ENCODE results near the gene TSC22D3.

The TSC22D3 gene

DNA sequence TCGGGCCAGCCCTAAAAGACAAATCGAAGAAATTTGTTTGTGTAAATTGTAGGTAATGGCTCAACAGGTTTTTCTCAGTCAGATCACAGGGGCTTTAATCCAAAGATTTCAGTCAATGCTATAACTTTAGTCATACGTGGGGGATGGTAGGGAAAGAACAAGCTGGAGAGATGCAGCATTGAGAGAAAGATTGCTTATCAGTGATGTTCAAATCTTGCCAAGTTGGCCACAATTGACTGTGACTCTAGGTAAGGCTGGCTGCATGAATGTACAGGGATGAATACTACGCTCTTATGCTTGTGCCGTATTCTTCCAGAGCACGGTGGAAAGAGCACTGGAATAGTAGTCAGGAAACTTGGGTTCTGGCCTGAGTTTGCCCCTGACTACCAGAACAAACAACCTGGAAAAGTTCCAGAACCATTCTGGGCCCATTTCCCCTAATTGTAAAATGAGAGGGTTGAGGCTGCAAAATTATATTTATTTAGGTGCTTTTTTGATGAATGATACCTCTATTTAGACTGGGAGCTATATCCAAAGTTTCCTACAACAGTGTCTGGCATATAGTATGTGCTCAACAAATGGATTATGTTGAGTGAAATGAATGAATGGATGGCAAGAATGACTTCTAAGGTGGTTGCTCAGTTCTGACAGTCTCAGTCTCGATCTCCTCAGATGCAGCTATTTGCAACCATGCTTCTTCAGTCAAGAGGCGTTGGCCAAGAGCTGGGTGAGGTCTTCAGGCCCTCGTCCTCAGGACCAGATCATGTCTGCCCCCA is 44.4 kb downstream of the TSC22D3 start:
- no peak for DNase-seq (ENCODE audit: low read depth in 2 of 2, low spot score in 1 of 2)

GRCh38 chrX:107730298-107730655 is 45.3 kb downstream of the TSC22D3 start:
- DNase-seq (ENCODE audit: low read depth in 2 of 2, low spot score in 1 of 2), result no peak

DNA sequence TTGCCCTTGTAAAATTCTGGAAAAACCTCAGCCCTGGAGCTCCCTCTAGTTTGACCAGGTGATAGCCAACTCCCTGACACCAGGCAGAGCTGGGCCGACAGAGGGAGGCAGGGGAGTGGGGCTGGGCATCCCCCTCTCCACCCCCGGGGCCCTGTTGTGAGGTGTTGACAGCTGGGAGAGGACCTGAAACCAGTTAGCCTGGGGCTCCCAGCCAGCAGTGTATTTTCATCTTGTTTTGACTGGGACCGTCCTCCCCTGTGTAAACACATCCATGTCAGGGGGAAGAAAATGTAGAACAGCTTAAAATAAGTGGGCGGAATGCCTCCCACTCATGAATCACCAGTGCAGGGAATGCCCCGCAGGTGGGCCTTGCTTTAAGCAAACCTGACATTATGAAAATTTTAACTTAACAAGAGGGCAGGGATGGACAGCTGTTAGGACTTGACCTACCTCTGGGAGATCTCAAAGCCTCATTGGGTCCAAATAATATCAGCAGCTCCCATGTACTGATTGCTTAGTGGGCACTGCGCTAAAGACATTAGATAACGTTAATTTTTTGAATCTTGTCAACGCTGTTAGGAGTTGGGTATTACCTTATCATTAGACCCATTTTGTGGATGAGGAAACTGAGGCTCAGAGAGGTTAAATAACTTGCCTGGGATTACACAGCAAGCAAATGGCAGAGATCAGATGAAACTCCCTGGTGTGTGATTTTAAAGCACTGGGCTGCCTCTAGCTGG is 45.9 kb downstream of the TSC22D3 start:
- DNase-seq (ENCODE audit: low read depth in 2 of 2, low spot score in 1 of 2), result no peak

DNA sequence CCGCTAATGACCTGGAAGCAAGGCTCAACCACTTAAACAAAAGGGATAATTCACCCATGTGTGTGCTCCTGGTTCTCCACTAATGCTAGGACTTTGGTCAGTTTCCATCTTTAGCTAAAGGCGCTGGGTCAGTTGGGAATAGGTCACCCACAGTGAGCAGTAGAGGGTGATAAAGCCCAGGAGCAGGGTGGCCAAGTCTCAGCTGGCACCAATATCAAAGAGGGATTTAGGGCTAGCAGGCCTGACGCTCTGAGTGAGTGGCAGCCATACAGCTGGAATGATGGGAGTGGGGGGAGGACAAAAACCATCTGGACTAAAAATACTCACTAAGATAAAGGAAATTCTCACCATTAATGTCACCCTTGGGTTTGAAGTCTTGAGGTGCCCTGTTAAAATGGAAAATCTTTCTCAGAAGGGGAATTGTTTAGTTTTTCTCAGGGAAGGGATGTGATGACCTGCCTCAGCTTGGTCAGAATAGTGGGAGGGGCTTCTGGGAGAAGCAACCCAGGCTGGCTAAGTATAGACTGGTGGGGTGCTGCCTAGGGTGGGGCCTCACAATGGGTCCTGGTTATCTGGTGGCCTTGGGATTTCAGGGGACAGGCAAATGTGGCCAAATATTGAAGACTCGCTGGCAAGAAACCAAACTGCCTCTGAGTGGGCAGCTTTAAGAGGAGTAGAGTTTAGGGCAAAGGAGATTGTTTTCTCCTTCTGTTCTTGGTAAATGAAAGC is 47.1 kb downstream of the TSC22D3 start:
- no peak for DNase-seq (ENCODE audit: low read depth in 2 of 2, low spot score in 1 of 2)

- no peak for DNase-seq (ENCODE audit: low read depth in 2 of 2, low spot score in 1 of 2)
Measured at GRCh38 chrX:107726816-107727534, 48.6 kb downstream of the TSC22D3 start.

GRCh38 chrX:107725761-107726555 is 49.6 kb downstream of the TSC22D3 start:
- DNase-seq (ENCODE audit: low read depth in 2 of 2, low spot score in 1 of 2), result no peak

GRCh38 chrX:107724653-107725052 is 50.9 kb downstream of the TSC22D3 start:
- DNase-seq (ENCODE audit: low read depth in 2 of 2, low spot score in 1 of 2), result no peak

DNA sequence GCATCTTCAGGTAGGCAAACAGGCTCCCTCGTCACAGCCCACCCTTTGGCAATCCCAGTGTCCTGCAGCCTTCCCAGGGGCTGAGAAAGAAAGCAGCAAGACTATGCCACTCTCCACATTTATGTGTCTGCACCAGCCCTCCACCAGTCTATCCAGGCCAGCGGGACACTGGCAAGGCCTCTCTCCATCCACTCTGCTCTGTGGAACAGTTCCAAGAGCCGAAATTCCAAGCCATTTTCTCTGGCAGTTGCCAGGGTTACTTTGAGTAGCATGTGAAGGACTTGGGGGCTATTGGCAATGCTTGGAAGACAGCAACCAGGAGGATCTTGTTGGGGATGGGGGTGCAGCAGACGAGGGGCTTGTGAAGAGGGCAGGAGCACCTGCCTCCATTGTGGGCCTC is 52.1 kb downstream of the TSC22D3 start:
- no peak for DNase-seq (ENCODE audit: low read depth in 2 of 2, low spot score in 1 of 2)

- no peak for DNase-seq (ENCODE audit: low read depth in 2 of 2, low spot score in 1 of 2)
Measured at GRCh38 chrX:107721966-107722707, 53.5 kb downstream of the TSC22D3 start.

DNA sequence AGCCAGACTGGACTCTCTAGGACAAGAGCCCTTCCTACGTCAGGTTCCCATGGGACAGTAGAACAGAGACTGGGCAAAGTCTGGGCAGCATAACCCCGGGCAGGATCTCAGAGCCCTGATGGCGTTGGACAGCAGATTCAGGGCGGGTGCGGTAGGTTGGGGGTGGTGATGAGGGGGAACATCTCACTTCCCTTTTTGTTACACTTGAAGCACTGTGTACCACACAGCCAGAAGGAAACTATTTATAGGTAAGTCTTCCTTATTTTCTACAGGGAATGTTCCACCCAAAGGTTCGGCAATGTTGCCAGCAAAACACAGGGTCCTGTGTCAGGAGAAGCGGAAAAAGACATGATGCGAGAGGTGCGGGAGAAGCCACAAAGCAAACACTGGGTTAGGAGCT is 54.3 kb downstream of the TSC22D3 start:
- no peak for DNase-seq (ENCODE audit: low read depth in 2 of 2, low spot score in 1 of 2)

- peak; percentile 35 to 39 for DNase-seq (ENCODE audit: low read depth in 2 of 2, low spot score in 1 of 2)
Measured at GRCh38 chrX:107718156-107718621, 57.4 kb downstream of the TSC22D3 start.

DNA sequence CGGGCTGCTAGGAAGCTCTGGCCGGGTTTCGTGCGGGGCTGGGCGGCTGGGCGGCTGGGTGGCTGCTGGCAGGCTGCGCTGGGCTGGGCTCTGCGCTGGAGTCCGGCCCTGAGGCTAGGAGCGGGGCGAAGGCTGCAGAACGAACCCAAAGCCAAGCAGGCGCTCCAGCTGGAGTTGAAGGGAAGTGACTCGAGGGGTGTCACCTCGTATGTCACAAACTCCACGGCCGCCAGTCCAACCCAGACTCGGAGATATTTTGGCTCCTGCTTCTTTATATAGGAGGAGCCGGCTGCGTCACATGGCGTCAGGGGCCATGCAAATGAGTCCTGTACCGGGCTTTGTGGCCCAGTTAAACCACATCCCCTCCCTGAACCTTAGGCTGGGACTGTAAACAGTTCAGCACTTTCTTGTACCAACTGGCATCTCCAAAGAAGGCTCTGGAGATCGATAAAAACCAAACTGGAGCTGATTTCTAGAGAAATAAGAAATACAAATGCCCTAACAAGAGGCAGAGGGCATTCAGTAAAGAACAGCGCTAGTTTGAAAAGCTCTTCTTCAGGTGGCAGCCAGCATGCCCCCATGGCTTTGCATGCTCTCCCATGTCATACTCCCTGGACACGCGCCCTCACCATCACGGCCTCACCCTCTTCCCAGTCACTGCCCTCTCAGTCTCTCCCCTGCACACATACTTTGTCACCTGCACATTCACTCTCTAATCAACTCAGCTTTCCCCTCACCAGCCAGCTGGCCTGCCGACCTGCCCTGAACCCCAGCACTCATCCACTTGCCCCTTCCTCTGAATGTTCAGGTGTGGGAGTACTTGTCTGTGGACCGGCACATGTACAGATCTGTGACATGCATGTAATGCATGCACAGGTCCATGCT is 58.5 kb downstream of the TSC22D3 start:
- peak; percentile 64 to 78 for DNase-seq (ENCODE audit: low read depth in 2 of 2, low spot score in 1 of 2)

GRCh38 chrX:107716118-107716684 is 59.4 kb downstream of the TSC22D3 start:
- no peak for DNase-seq (ENCODE audit: low read depth in 2 of 2, low spot score in 1 of 2)

DNA sequence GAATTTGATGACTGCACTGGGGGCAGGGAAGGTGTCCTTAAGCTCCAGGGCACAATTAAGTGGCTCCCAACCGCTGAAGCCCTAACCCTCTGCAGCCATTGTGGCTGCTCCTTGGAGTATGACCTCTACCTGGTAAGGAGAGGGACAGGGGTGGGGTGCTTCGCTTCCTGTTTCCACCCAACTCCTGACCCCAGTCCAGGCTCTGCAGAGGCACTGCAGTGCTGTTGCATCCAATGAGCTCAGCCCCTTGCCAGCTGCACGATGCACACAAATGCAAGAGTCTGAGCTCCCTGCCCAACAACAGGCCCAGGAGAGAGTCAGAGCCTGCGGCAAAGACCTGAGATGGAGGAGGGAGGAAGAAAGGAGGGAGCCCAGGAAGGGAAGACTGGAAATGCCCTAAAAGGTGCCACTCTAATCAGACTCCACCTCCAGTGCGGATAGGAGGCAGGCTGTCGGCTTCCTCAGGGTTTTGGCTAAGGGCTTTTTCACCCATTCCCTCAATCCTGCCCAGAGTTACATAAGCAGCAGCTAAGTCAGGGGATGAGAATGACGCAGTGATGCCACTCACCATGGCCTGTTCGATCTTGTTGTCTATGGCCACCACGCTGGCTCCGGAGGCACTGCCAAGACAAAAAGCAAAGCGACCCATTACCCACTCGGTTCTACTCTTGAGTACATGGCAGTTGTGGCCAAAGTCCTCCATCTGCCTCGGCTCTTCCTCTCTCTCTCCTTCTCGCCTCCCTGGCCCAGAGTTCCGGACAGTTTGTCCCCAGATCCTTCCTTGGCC is 60.1 kb downstream of the TSC22D3 start:
- DNase-seq (ENCODE audit: low read depth in 2 of 2, low spot score in 1 of 2), result no peak

- DNase-seq (ENCODE audit: low read depth in 2 of 2, low spot score in 1 of 2), result no peak
Measured at GRCh38 chrX:107714206-107714891, 61.2 kb downstream of the TSC22D3 start.

- no peak for DNase-seq (ENCODE audit: low read depth in 2 of 2, low spot score in 1 of 2)
Measured at GRCh38 chrX:107713543-107714205, 61.9 kb downstream of the TSC22D3 start.

DNA sequence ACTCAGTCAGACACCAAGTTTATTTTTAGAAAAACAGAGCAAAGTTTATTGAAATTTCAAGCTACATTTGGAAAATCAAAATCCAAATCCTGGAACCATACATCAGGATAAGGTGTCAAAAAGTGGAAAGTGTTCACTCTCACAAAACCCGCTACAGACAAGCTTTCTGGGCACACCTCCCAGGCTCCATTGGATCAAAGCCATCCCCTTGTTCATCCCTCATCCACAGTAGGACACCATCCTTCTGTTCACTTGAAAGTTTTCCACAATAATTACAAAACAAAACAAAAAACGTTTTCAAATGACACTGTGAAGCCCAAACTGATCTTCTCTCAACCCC is 62.4 kb downstream of the TSC22D3 start:
- no peak for DNase-seq (ENCODE audit: low read depth in 2 of 2, low spot score in 1 of 2)

Measured in stimulated activated CD8-positive, alpha-beta memory T cell treated with anti-CD3 and anti-CD28 coated beads, Interleukin-4, amount 100 ng/mL, for 1 hour (primary cell).